H1 (cell line): ENCODE results near the gene ZBTB43. TPM values are rescaled to one million over a fixed set of nuclear protein-coding genes. Genes with fewer than 3 reads are reported as not detected.

Experiments used
- CTCF ChIA-PET: fragments of 300-600 bp; sonication (Branson Sonifier 250); formaldehyde crosslinking; loops from one replicate; lab custom pipeline; 2021; ENCODE audit not compliant: partially characterized antibody; lab: Charles Lee
- POLR2A ChIA-PET: fragments of 300-600 bp; sonication (Branson Sonifier 250); formaldehyde crosslinking; loops from one replicate; lab custom pipeline; 2021; ENCODE audit warnings: inconsistent platforms; ENCODE audit not compliant: partially characterized antibody; lab: Charles Lee
- DNase-seq, 2 experiments: peaks; one replicate each; pipeline versions ENCODE4 v3.0.0 to v3.0.0-alpha.2; 2010 to 2022; ENCODE audit warnings: low spot score in 2 of 2, low read depth in 1 of 2, mixed read lengths in 1 of 2
- FAIRE-seq: peaks from 2 replicates; lab custom pipeline; 2011; peaks lifted over from hg19 to GRCh38; lab: Jason Lieb, UNC
- H2AFZ ChIP-seq: 2 replicates; pipeline ENCODE4 v1.8.1; 2012; ENCODE audit warnings: low read length, inconsistent platforms
- H2AK5ac ChIP-seq: 2 replicates; pipeline ENCODE4 v1.6.1; 2013; ENCODE audit warnings: low read depth, low read length
- H2BK120ac ChIP-seq: replicated peaks from 2 replicates; pipeline ENCODE3; 2013; ENCODE audit warnings: low read depth, low read length, inconsistent platforms
- H2BK12ac ChIP-seq: 2 replicates; pipeline ENCODE4 v1.6.1; 2013; ENCODE audit warnings: low read depth, low read length
- H2BK15ac ChIP-seq: 2 replicates; pipeline ENCODE4 v1.6.1; 2013; ENCODE audit warnings: low read length
- H2BK20ac ChIP-seq: 2 replicates; pipeline ENCODE4 v1.6.1; 2013; ENCODE audit warnings: low read length
- H2BK5ac ChIP-seq: 2 replicates; pipeline ENCODE4 v1.6.1; 2013; ENCODE audit warnings: low read depth, low read length
- H3K14ac ChIP-seq: 2 replicates; pipeline ENCODE4 v1.6.1; 2013; ENCODE audit warnings: inconsistent platforms; ENCODE audit not compliant: insufficient read length
- H3K18ac ChIP-seq: 2 replicates; pipeline ENCODE4 v1.6.1; 2013; ENCODE audit warnings: low read length; ENCODE audit errors: extremely low read depth
- H3K23ac ChIP-seq: 2 replicates; pipeline ENCODE4 v1.6.1; 2013; ENCODE audit warnings: inconsistent platforms; ENCODE audit not compliant: insufficient read length
- H3K23me2 ChIP-seq: 2 replicates; pipeline ENCODE4 v1.6.1; 2013; ENCODE audit warnings: low read depth, low read length
- H3K27ac ChIP-seq: 2 replicates; pipeline ENCODE4 v1.6.1; 2011; ENCODE audit warnings: low read depth, low read length, inconsistent platforms
- H3K27me3 ChIP-seq, 4 experiments: replicated peaks in 1 of 4; 1 replicate in 1 of 4; 2 replicates in 3 of 4; pipeline versions ENCODE4 v1.6.1 to v1.8.1; 2011 to 2013; ENCODE audit warnings: low read length in 3 of 4, mild to moderate bottlenecking in 3 of 4, inconsistent platforms in 2 of 4, mixed read lengths in 2 of 4, moderate library complexity in 1 of 4; ENCODE audit not compliant: control insufficient read depth in 3 of 4, insufficient read depth in 3 of 4; ENCODE audit errors: extremely low read depth in 1 of 4
- H3K36me3 ChIP-seq, 4 experiments: 2 replicates each; pipeline versions ENCODE4 v1.6.1 to v1.8.1; 2011 to 2013; ENCODE audit warnings: mild to moderate bottlenecking in 4 of 4, low read length in 3 of 4, moderate library complexity in 2 of 4, control low read depth in 1 of 4, inconsistent platforms in 1 of 4; ENCODE audit not compliant: insufficient read depth in 4 of 4, control insufficient read depth in 2 of 4
- H3K4ac ChIP-seq: replicated peaks from 2 replicates; pipeline ENCODE3; 2013; ENCODE audit warnings: low read length, low read depth, mixed read lengths, inconsistent platforms; ENCODE audit not compliant: insufficient read length
- H3K4me1 ChIP-seq, 4 experiments: replicated peaks in 1 of 4; 1 replicate in 1 of 4; 2 replicates in 3 of 4; pipeline versions ENCODE4 v1.6.1 to v1.8.1; 2011 to 2013; ENCODE audit warnings: low read length in 3 of 4, inconsistent platforms in 2 of 4, mixed read lengths in 1 of 4; ENCODE audit not compliant: insufficient read depth in 4 of 4, control insufficient read depth in 3 of 4
- H3K4me2 ChIP-seq, 2 experiments: 2 replicates each; pipeline versions ENCODE4 v1.6.1 to v1.8.1; 2011 to 2013; ENCODE audit warnings: low read depth in 2 of 2, low read length in 2 of 2, control low read depth in 1 of 2, inconsistent platforms in 1 of 2, mild to moderate bottlenecking in 1 of 2; ENCODE audit not compliant: insufficient read depth in 1 of 2
- H3K4me3 ChIP-seq, 4 experiments: fragments of 200-600, 300-600 bp in 1 of 4; sonication (generic), shearing (Covaris generic), sonication (Bioruptor Twin) in 1 of 4; 2 replicates each; pipeline versions ENCODE4 v1.5.1 to v1.8.1; 2011 to 2016; ENCODE audit warnings: low read length in 4 of 4, low read depth in 3 of 4, control low read depth in 2 of 4, inconsistent platforms in 2 of 4, mild to moderate bottlenecking in 2 of 4, mixed read lengths in 1 of 4, moderate library complexity in 1 of 4; ENCODE audit not compliant: insufficient read depth in 2 of 4; ENCODE audit errors: extremely low read depth in 1 of 4
- H3K56ac ChIP-seq: replicated peaks from 2 replicates; pipeline ENCODE3; 2013; ENCODE audit warnings: low read depth, mild to moderate bottlenecking, mixed read lengths, low read length, inconsistent platforms; ENCODE audit not compliant: insufficient read length
- H3K79me1 ChIP-seq: 2 replicates; pipeline ENCODE4 v1.6.1; 2013; ENCODE audit warnings: low read depth, low read length, control low read depth
- H3K79me2 ChIP-seq, 2 experiments: 2 replicates each; pipeline versions ENCODE4 v1.6.1 to v1.8.1; 2012 to 2013; ENCODE audit warnings: low read length in 2 of 2, mild to moderate bottlenecking in 2 of 2, inconsistent platforms in 1 of 2; ENCODE audit not compliant: insufficient read depth in 2 of 2, control insufficient read depth in 1 of 2
- H3K9ac ChIP-seq, 4 experiments: replicated peaks in 1 of 4; 1 replicate in 1 of 4; 2 replicates in 3 of 4; pipeline versions ENCODE4 v1.6.1 to v1.8.1; 2011 to 2013; ENCODE audit warnings: low read depth in 3 of 4, low read length in 3 of 4, control low read depth in 2 of 4, mild to moderate bottlenecking in 2 of 4, moderate library complexity in 2 of 4, inconsistent platforms in 1 of 4; ENCODE audit errors: extremely low read depth in 1 of 4
- H3K9me3 ChIP-seq, 2 experiments: 2 replicates each; pipeline versions ENCODE4 v1.6.1 to v1.8.1; 2012 to 2013; ENCODE audit warnings: mild to moderate bottlenecking in 2 of 2, moderate library complexity in 2 of 2, control low read depth in 1 of 2, inconsistent platforms in 1 of 2, low read depth in 1 of 2, low read length in 1 of 2, mixed read lengths in 1 of 2; ENCODE audit not compliant: insufficient read depth in 2 of 2
- H4K20me1 ChIP-seq, 2 experiments: replicated peaks in 1 of 2; 2 replicates each; pipeline versions ENCODE3 to v1.8.1; 2011 to 2013; ENCODE audit warnings: inconsistent platforms in 2 of 2, low read length in 2 of 2, mild to moderate bottlenecking in 1 of 2; ENCODE audit not compliant: insufficient read depth in 2 of 2, control insufficient read depth in 1 of 2
- H4K5ac ChIP-seq: 2 replicates; pipeline ENCODE4 v1.6.1; 2013; ENCODE audit warnings: low read length, low read depth, mixed read lengths, inconsistent platforms; ENCODE audit not compliant: insufficient read length
- H4K8ac ChIP-seq: 2 replicates; pipeline ENCODE4 v1.8.0; 2013; ENCODE audit warnings: mild to moderate bottlenecking, moderate library complexity, low read length, inconsistent platforms; ENCODE audit not compliant: insufficient read depth; ENCODE audit errors: extremely low read depth
- H4K91ac ChIP-seq: replicated peaks from 2 replicates; pipeline ENCODE3; 2013; ENCODE audit warnings: low read length, mixed read lengths, inconsistent platforms; ENCODE audit not compliant: insufficient read length
- GTF2F1 ChIP-seq: IDR thresholded peaks from 2 replicates; pipeline ENCODE4 v1.6.1; 2012; ENCODE audit warnings: low read depth, low read length, improper control_type of control experiment, borderline replicate concordance
- SP1 ChIP-seq: IDR thresholded peaks from 2 replicates; pipeline ENCODE4 v1.6.1; 2011; ENCODE audit warnings: low read depth, low read length
- YY1 ChIP-seq: IDR thresholded peaks from 2 replicates; pipeline ENCODE4 v1.6.1; 2011; ENCODE audit warnings: low read depth, mild to moderate bottlenecking, low read length
- WGBS, 2 experiments: shearing (Covaris generic) in 1 of 2; methylation state at CpG; one replicate each; pipeline versions ENCODE4 v1.1.6 to v1.1.7; 2013 to 2015; ENCODE audit warnings: low lambda C conversion rate in 2 of 2, mixed read lengths in 2 of 2, inconsistent platforms in 1 of 2, low coverage in 1 of 2, missing lambda C conversion rate in 1 of 2; ENCODE audit not compliant: insufficient replicate concordance in 2 of 2, insufficient coverage in 1 of 2, insufficient read length in 1 of 2; ENCODE audit errors: extremely low coverage in 1 of 2, missing lambda C conversion rate in 1 of 2; 5-methylcytosine and 5-hydroxymethylcytosine counted together
- polyA plus RNA-seq, 7 experiments: library from polyadenylated mRNA; depleted of rRNA in 3 of 7; stranded (reverse) in 5 of 7; unstranded in 2 of 7; fragments of >200 nt in 5 of 7; fragments of 200-250 nt in 2 of 7; gene quantifications; 1 replicate in 5 of 7; 2 replicates in 1 of 7; 4 replicates in 1 of 7; pipeline versions ENCODE4 v1.2.1 to v1.2.3, GENCODE V29; 2011 to 2013; ENCODE audit warnings: missing spikeins in 2 of 7, mixed read lengths in 2 of 7
- total RNA-seq: library from RNA; stranded (reverse); fragmentation: NEBNext Ultra II Directional; extraction: Animal tissue kit (Norgen Biotek cat#: 25700); gene quantifications from 2 replicates; pipeline ENCODE4 v1.2.1, GENCODE V29; 2021

ZBTB43 gene
- total and polyA plus RNA-seq, 2 of the 8 experiments (the other 6 are each of a cell fraction or from before 2014, with no cell fraction given), result 4.1 to 16.7 TPM

GRCh38 chr9:126763130-126763764 is 41.6 kb upstream of the ZBTB43 start:
- H3K18ac ChIP-seq, result no peak overlapping the region; the same call in 1 of the 2 replicates
- no peak for DNase-seq
- no peak overlapping the region for H3K4ac ChIP-seq
- H3K23ac ChIP-seq, result no peak overlapping the region
- no peaks in the 10 kb centered on the region for H3K9me3 ChIP-seq
- H2BK5ac ChIP-seq, result no peak overlapping the region
- CTCF ChIA-PET, result interaction anchor here (0.7 to 1.2 kb wide), 5 partner anchors 17 to 58 kb away, joined by 3 read pairs; no protein-coding TSS in a partner anchor
- POLR2A ChIA-PET, result no interaction called here
- H3K9ac ChIP-seq, result no peak overlapping the region
- H3K23me2 ChIP-seq, result no peaks in the 10 kb centered on the region
- H3K4me3 ChIP-seq, result no peak overlapping the region
- H3K27ac ChIP-seq, result no peak overlapping the region
- H3K79me1 ChIP-seq, result no peaks in the 10 kb centered on the region
- no peaks in the 10 kb centered on the region for H3K27me3 ChIP-seq
- H2AFZ ChIP-seq, result peak overlapping the region; percentile 92; the same call in 1 of the 2 replicates
- H3K4me2 ChIP-seq, result no peak overlapping the region; a peak in 1 of 4 replicates
- no peak overlapping the region for H4K5ac ChIP-seq
- no peaks in the 10 kb centered on the region for H3K36me3 ChIP-seq
- no peak overlapping the region for H4K91ac ChIP-seq
- H3K14ac ChIP-seq, result no peak overlapping the region
- no peaks in the 10 kb centered on the region for H3K79me2 ChIP-seq
- WGBS, 2 experiments, result 94% methylated on average over 7 of the region's 7 CpGs; no CpG with 5 or more reads in 1 of the 2 experiments
- TF ChIP-seq YY1 (0 out of 2 replicates have a peak, but pooled peaks have one; percentile 48), GTF2F1 (no peak), SP1 (peak; percentile 38; the same call in 1 of the 2 replicates)
- TF ChIP-seq, all 59 proteins: peak for 2
- Histone ChIP-seq H2BK20ac (no peak overlapping the region), H2AK5ac (no peak overlapping the region), H2BK15ac (no peak overlapping the region), H3K4me1 (no peaks in the 10 kb centered on the region), H4K20me1 (no peaks in the 10 kb centered on the region), H3K56ac (no peak overlapping the region), H2BK12ac (peak overlapping the region; percentile 39; the same call in 1 of the 2 replicates), H2BK120ac (no peak overlapping the region), H4K8ac (peak overlapping the region; percentile 73; the same call in 1 of the 2 replicates)
- peak; percentile 73 for FAIRE-seq
